Ascending aorta (tissue), 2 donors: ENCODE results near the gene CYP26A1. TPM values are rescaled to one million over a fixed set of nuclear protein-coding genes. Genes with fewer than 3 reads are reported as not detected.

Experiments
- DNase-seq, 2 donors: peaks; one replicate each; pipeline ENCODE4 v3.0.0-alpha.2; 2019; ENCODE audit warnings: low spot score in 2 of 2
- H3K27ac ChIP-seq, 2 donors: fragments of 200-600 bp; sonication (generic); one replicate each; pipeline ENCODE4 v1.5.1; 2016 to 2017; ENCODE audit warnings: mild to moderate bottlenecking in 1 of 2
- H3K27me3 ChIP-seq: fragments of 200-600 bp; sonication (generic); one replicate; pipeline ENCODE4 v1.5.1; 2017
- H3K36me3 ChIP-seq, 2 donors: fragments of 200-600 bp; sonication (generic); one replicate each; pipeline ENCODE4 v1.5.1; 2016
- H3K4me1 ChIP-seq, 2 donors: fragments of 200-600 bp; sonication (generic); one replicate each; pipeline ENCODE4 v1.5.1; 2016 to 2017; ENCODE audit warnings: mild to moderate bottlenecking in 1 of 2
- H3K4me3 ChIP-seq, 2 donors: fragments of 200-600 bp; sonication (generic); one replicate each; pipeline ENCODE4 v1.5.1; 2016 to 2017; ENCODE audit warnings: mild to moderate bottlenecking in 1 of 2
- H3K9me3 ChIP-seq, 2 donors: fragments of 200-600 bp; sonication (generic); one replicate each; pipeline ENCODE4 v1.5.1; 2016
- intact Hi-C: fragments of 100-400 bp; cut with DNase I; formaldehyde crosslinking; loops from one replicate; pipeline ENCODE4 v1.15.1; 2023
- total RNA-seq: library from RNA; depleted of rRNA; stranded (reverse); fragments of >200 nt; gene quantifications from one replicate; pipeline ENCODE4 v1.1.0, GENCODE V29; 2016
- TF ChIP-seq, protein P1 (sequence below), 3 experiments: fragments of 200-600 bp in 2 of 3; fragments of 450-650 bp in 1 of 3; sonication (generic) in 2 of 3; IDR thresholded peaks; one replicate each; pipeline ENCODE4 v1.5.1; 2016 to 2019; ENCODE audit warnings: antibody characterized with exemption in 3 of 3, mild to moderate bottlenecking in 1 of 3, moderate library complexity in 1 of 3

Gene CYP26A1, protein sequence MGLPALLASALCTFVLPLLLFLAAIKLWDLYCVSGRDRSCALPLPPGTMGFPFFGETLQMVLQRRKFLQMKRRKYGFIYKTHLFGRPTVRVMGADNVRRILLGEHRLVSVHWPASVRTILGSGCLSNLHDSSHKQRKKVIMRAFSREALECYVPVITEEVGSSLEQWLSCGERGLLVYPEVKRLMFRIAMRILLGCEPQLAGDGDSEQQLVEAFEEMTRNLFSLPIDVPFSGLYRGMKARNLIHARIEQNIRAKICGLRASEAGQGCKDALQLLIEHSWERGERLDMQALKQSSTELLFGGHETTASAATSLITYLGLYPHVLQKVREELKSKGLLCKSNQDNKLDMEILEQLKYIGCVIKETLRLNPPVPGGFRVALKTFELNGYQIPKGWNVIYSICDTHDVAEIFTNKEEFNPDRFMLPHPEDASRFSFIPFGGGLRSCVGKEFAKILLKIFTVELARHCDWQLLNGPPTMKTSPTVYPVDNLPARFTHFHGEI
- total RNA-seq: not detected

DNA sequence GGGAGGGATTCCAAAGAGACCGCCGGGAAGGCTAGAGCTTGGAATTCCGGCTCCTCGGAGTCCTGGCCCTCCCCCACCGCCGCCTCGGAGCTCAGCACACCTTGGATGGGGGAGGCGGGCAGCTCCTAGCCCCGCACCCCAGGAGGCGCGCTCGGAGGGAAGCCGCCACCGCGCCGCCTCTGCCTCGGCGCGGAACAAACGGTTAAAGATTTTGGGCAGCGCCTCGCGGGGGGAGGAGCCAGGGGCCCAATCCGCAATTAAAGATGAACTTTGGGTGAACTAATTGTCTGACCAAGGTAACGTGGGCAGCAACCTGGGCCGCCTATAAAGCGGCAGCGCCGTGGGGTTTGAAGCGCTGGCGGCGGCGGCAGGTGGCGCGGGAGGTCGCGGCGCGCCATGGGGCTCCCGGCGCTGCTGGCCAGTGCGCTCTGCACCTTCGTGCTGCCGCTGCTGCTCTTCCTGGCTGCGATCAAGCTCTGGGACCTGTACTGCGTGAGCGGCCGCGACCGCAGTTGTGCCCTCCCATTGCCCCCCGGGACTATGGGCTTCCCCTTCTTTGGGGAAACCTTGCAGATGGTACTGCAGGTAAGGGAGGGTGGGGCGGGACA, at the start of gene CYP26A1:
CYP26A1 (plus strand) TSS at position 355 of the 608 bp plus-strand sequence; CDS start at position 397, 42 bp downstream.
- Histone ChIP-seq H3K27ac (no peak within 1 kb of the TSS), H3K36me3 (no peaks in the 10 kb centered on the region), H3K9me3 (no peaks in the 10 kb centered on the region), H3K4me3 (peak within 1 kb of the TSS; percentile 47 to 66), H3K27me3 (peaks cover 15% of the 10 kb centered on the region), H3K4me1 (peaks cover 13 to 28% of the 10 kb centered on the region in 2 donors)
- no peak for DNase-seq
- TF ChIP-seq, protein P1, sequence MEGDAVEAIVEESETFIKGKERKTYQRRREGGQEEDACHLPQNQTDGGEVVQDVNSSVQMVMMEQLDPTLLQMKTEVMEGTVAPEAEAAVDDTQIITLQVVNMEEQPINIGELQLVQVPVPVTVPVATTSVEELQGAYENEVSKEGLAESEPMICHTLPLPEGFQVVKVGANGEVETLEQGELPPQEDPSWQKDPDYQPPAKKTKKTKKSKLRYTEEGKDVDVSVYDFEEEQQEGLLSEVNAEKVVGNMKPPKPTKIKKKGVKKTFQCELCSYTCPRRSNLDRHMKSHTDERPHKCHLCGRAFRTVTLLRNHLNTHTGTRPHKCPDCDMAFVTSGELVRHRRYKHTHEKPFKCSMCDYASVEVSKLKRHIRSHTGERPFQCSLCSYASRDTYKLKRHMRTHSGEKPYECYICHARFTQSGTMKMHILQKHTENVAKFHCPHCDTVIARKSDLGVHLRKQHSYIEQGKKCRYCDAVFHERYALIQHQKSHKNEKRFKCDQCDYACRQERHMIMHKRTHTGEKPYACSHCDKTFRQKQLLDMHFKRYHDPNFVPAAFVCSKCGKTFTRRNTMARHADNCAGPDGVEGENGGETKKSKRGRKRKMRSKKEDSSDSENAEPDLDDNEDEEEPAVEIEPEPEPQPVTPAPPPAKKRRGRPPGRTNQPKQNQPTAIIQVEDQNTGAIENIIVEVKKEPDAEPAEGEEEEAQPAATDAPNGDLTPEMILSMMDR (IDR thresholded peaks at IDR 0.05): no peak
- intact Hi-C loops: no loop called here

DNA sequence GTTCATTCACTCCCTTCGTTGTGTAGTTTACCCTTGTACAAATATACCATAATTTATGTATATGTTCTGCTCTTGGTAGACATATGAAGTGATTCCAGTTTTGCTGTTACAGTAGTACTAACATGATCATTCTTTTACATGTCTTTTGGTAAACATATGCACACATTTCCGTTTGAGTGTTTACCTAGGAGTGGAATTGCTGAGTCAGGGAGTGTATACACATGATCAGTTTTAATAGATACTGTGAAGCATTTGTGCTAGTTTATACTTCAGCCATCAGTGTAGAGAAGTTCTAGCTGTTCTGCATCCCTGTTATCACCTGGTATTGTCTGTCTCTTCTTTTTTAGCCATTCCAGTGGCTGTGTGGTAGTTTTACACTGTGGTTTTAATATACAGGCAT, 47.6 kb upstream of the CYP26A1 start:
- intact Hi-C loops: no loop called here
- Histone ChIP-seq H3K4me1 (peaks cover 3 to 11% of the 10 kb centered on the region in 2 donors), H3K4me3 (no peak overlapping the region), H3K9me3 (no peaks in the 10 kb centered on the region), H3K27me3 (no peaks in the 10 kb centered on the region), H3K27ac (no peak overlapping the region), H3K36me3 (no peaks in the 10 kb centered on the region)
- TF ChIP-seq, protein P1 (IDR thresholded peaks at IDR 0.05): no peak
- no peak for DNase-seq

DNA sequence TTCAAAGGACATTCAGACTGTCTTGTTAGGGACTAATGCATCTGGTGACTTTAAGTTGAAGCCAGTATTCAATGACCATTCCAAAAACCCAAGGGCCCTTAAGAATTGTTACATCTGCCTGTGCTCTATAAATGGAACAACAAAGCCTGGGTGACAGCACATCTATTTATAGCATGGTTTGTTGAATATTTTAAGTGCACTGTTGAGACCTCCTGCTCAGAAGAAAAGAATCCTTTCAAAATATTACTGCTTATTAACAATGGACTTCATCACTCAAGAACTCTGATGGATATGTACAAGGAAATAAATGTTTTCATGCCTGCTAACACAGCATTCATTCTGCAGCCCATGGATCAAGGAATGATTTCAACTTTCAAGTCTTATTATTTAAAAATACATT, 46.2 kb upstream of the CYP26A1 start:
- H3K27me3 ChIP-seq: no peaks in the 10 kb centered on the region
- H3K4me3 ChIP-seq: no peak overlapping the region
- peaks cover 6 to 20% of the 10 kb centered on the region in 2 donors for H3K4me1 ChIP-seq
- no peak for DNase-seq
- no peak overlapping the region for H3K27ac ChIP-seq
- intact Hi-C loops: no loop called here
- no peaks in the 10 kb centered on the region for H3K9me3 ChIP-seq
- H3K36me3 ChIP-seq: no peaks in the 10 kb centered on the region
- TF ChIP-seq, protein P1 (IDR thresholded peaks at IDR 0.05): no peak

DNA sequence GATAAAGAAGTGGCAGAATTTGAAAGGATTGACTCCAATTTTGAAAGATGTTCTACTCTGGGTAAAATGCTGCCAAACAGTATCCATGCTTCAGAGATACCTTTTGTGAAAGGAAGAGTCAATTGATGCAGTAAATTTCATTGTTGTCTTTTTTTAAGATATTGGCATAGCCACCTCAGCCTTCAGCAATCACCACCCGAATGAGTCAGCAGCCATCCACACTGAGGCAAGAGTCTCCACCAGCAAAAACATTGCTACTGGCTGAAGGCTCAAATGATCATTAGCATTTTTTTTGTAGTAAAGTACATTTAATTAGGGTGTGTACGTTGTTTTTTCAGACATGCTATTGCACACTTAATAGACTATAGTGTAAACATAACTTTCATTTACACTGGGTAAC, 44.8 kb upstream of the CYP26A1 start:
- H3K9me3 ChIP-seq: no peaks in the 10 kb centered on the region
- TF ChIP-seq, protein P1 (IDR thresholded peaks at IDR 0.05): no peak
- peaks cover 16 to 33% of the 10 kb centered on the region in 2 donors for H3K4me1 ChIP-seq
- H3K27me3 ChIP-seq: no peaks in the 10 kb centered on the region
- H3K4me3 ChIP-seq: no peak overlapping the region
- intact Hi-C loops: no loop called here
- no peaks in the 10 kb centered on the region for H3K36me3 ChIP-seq
- H3K27ac ChIP-seq: no peak overlapping the region
- no peak for DNase-seq

DNA sequence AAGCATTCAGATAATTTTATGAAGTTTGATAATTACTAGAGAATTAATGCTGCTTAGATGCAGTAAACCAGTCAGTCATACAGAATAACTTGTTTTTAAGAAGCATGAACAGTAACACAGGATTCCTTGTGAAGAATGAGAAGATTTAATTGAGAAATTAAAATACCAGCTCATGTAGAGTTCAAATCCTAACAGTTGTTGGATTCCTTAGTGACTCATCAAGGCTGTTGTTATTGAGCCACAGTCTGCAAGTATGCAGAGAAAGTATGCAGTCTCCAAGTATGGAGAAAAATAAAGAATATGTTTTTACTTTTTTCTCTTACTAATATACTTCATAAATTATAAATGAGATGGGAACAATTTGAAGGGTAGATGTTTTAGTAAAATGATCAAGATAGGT, 43.3 kb upstream of the CYP26A1 start:
- H3K4me3 ChIP-seq: no peak overlapping the region
- H3K27me3 ChIP-seq: no peaks in the 10 kb centered on the region
- H3K9me3 ChIP-seq: no peaks in the 10 kb centered on the region
- TF ChIP-seq, protein P1 (IDR thresholded peaks at IDR 0.05): no peak
- no peak for DNase-seq
- H3K27ac ChIP-seq: peak overlapping the region; percentile 36 to 67
- intact Hi-C loops: no loop called here
- no peaks in the 10 kb centered on the region for H3K36me3 ChIP-seq
- peaks cover 16 to 40% of the 10 kb centered on the region in 2 donors for H3K4me1 ChIP-seq
